Esophagus squamous epithelium (tissue), 4 donors: Measurements from ENCODE around the gene MMRN2.

ENCODE experiments used
- POLR2A ChIP-seq, 4 donors: fragments of 450-650 bp; IDR thresholded peaks; one replicate each; pipeline ENCODE4 v1.6.1; 2017; ENCODE audit warnings: antibody characterized with exemption in 4 of 4, mild to moderate bottlenecking in 4 of 4, moderate library complexity in 3 of 4
- TF ChIP-seq, protein P1 (sequence below), 6 experiments: fragments of 450-650 bp in 4 of 6; fragments of 200-600 bp in 2 of 6; sonication (generic) in 2 of 6; IDR thresholded peaks; one replicate each; pipeline ENCODE4 v1.5.1; 2016 to 2019; ENCODE audit warnings: antibody characterized with exemption in 6 of 6, mild to moderate bottlenecking in 4 of 6, moderate library complexity in 4 of 6

DNA sequence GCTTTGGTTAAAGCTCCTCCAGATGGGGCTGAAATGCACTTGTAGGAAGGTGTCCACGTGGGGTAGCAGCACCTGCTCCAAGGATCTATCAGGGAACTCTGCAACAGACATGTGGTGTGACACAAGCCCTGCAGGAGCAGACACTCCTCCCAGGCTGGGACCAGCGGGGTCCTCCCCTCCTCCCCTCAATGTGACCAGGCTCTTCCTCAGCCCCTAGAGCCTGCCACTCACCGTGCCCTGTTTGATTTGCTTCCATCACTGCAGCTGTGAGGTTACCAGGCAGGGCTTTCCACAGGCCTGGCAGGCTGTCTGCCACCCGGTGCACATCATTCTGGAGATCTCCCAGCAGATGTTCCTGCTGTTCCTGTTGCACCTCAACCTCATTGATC lies 13.4 kb downstream of the MMRN2 start:
- no peak for TF ChIP-seq POLR2A (IDR thresholded peaks at IDR 0.05)
- TF ChIP-seq, protein P1, sequence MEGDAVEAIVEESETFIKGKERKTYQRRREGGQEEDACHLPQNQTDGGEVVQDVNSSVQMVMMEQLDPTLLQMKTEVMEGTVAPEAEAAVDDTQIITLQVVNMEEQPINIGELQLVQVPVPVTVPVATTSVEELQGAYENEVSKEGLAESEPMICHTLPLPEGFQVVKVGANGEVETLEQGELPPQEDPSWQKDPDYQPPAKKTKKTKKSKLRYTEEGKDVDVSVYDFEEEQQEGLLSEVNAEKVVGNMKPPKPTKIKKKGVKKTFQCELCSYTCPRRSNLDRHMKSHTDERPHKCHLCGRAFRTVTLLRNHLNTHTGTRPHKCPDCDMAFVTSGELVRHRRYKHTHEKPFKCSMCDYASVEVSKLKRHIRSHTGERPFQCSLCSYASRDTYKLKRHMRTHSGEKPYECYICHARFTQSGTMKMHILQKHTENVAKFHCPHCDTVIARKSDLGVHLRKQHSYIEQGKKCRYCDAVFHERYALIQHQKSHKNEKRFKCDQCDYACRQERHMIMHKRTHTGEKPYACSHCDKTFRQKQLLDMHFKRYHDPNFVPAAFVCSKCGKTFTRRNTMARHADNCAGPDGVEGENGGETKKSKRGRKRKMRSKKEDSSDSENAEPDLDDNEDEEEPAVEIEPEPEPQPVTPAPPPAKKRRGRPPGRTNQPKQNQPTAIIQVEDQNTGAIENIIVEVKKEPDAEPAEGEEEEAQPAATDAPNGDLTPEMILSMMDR (IDR thresholded peaks at IDR 0.05) = no peak
